GM19395 (cell line): ENCODE measurements around the gene HACL1.
A peak's percentile ranks its signal among the peaks of the same experiment; 100 is the strongest.
"Not testable (repeated sequence)": the region's sequence is repeated elsewhere in the genome, so short reads cannot be mapped to it uniquely, and the experiment has no call there.

Source experiments
- ATAC-seq: cut with Tn5 transposase; IDR thresholded peaks from one replicate; pipeline ENCODE4 v1.9.1; 2021; ENCODE audit warnings: mild to moderate bottlenecking, moderate library complexity; ENCODE audit not compliant: unreplicated experiment

The HACL1 gene

GRCh38 chr3:15630646-15631350 lies 29.4 kb upstream of the HACL1 start:
- ATAC-seq: peak; percentile 54

- ATAC-seq: peak; percentile 98
Measured at GRCh38 chr3:15629860-15630597, 28.7 kb upstream of the HACL1 start.

DNA sequence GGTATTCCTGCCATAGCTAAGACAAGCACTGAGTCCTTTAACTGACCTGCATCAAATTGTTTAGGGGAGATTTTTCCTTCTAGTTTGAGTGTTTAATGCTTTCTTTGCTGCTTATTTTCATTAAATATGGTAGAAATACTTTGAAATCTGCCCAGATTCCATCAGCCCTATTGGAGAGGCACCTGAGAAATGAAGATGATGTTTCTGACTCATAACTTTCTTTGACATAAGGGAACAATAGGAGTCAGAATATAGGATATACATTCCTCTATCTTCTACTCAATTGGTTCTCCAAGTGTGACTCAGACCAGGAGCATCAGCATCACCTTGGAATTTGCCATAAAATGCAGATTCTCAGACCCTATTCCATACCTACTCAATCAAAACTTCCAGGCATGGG lies 27.6 kb upstream of the HACL1 start:
- no peak for ATAC-seq

- ATAC-seq: no peak
Measured at GRCh38 chr3:15623535-15624440, 22.4 kb upstream of the HACL1 start.

- not testable (repeated sequence) for ATAC-seq
Measured at GRCh38 chr3:15619659-15620464, 18.5 kb upstream of the HACL1 start.

DNA sequence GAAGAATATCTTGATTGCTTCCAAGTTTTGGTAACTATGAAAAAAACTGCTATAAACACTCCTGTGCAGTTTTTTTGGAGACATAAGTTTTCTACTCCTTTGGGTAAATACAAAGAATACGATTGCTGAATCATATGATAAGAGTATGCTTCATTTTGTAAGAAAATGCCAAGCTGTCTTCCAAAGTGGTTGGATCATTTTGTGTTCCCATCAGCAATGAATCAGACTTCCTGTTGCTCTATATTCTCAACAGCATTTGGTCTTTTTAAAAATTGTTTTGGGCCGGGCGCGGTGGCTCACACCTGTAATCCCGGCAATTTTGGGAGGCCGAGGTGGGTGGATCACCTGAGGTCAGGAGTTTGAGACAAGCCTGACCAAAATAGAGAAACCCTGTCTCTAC lies 14.7 kb upstream of the HACL1 start:
- no peak for ATAC-seq

GRCh38 chr3:15614958-15615357 lies 13.6 kb upstream of the HACL1 start:
- no peak for ATAC-seq

- no peak for ATAC-seq
Measured at GRCh38 chr3:15612001-15612400, 10.6 kb upstream of the HACL1 start.

- ATAC-seq: no peak
Measured at GRCh38 chr3:15611018-15611417, 9.6 kb upstream of the HACL1 start.

GRCh38 chr3:15610082-15610759 lies 8.9 kb upstream of the HACL1 start:
- ATAC-seq: no peak

DNA sequence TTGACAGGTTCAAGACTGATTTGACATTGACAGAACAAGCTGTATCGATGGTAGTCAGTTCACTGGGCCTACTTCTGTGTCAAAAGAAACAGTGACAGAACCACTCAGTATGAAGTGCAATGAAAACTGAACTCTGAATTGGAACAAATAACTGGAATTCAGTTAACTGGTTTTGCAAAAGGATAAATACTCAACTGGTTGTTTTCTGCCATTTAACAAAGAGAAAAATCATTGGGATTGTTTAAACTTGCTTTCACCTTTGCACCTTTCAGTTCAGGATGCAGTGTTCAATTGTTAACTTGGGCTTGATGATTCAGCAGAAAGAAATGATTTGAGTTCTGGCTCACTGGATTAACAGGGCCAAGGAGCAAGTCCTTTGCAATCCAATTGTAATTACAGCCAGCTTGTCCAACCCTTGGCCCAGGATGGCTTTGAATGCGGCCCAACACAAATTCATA lies 5.1 kb upstream of the HACL1 start:
- no peak for ATAC-seq

DNA sequence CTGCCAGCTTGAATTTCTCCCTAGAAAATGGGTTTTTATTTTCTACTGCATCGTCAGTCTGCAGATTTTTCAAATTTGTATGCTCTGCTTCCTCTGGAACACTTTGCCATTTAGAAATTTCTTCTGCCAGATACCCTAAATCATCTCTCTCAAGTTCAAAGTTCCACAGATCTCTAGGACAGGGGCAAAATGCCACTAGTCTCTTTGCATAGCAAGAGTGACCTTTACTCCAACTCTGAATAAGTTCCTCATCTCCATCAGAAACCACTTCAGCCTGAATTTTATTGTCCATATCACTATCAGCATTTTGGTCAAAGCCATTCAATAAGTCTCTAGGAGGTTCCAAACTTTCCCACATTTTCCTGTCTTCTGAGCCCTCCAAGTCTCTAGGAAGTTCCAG lies 3.2 kb upstream of the HACL1 start:
- ATAC-seq: not testable (repeated sequence)

- ATAC-seq: not testable (repeated sequence)
Measured at GRCh38 chr3:15602816-15603215, 1.4 kb upstream of the HACL1 start.

DNA sequence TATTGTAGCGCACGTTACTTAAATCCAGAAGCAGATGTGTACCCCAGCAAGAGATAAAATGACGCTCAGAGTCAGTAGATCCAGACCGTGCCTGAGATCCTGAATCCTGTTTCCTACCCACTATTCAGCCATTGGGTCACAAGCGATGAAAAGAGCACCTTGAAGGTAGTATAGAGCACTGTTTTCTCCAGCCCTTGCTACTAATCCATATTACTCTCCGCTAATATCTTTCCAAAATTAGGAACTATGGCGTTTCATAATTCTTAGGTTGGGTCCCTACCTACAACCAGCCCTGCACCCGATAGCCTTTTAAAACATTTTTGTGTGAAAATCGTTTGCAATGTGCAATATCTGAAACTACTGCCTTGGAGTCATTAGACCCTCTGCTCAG lies 772 bp upstream of the HACL1 start:
- ATAC-seq: peak; percentile 29

DNA sequence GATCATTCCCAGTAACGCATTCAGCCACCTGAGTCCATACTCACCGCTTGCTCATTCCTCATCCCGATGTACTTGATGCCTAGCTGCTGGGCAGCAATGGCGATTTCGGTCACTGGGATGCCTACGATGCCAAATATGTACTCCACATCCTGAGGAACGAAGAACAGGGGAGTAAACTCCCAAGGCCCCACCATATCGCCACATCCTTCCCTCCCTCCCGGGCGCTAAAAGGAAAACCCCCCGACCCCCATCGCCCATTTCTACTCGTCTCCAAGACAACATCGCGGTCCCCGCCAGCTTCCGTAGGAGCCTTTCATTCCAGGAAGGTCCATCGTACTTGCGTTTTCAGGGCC lies 347 bp downstream of the HACL1 start:
- peak; percentile 22 for ATAC-seq

DNA sequence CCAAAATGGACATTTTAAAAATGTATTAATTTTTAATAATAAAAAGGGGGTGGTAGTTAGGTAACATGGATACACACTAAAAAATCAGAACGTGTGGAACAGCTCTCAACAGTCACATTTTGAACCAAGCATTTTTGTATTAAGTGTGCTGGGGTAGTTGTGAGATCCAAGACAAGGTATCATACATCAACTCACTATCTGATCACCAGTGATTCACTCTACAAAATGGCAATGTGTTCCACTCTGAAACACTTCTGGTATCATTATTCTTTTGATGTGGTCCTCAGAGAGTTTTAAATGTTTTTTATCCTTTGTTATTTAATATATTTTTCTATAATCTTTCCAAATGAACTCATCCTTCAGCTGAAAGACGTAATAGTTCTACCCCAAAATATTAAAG lies 5.4 kb downstream of the HACL1 start:
- no peak for ATAC-seq

GRCh38 chr3:15592968-15593367 lies 8.4 kb downstream of the HACL1 start:
- ATAC-seq: no peak

DNA sequence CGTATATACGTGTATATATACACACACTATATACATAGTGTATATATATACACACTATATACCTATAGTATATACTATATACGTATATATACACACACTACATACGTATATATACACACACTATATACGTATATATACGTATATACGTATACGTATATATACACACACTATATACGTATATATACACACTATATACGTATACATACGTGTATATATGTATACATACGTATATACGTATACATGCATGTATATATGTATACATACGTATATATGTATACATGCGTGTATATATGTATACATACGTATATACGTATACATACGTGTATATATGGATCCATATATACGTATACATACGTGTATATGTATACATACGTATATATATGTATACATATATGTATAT lies 9.4 kb downstream of the HACL1 start:
- ATAC-seq: no peak

DNA sequence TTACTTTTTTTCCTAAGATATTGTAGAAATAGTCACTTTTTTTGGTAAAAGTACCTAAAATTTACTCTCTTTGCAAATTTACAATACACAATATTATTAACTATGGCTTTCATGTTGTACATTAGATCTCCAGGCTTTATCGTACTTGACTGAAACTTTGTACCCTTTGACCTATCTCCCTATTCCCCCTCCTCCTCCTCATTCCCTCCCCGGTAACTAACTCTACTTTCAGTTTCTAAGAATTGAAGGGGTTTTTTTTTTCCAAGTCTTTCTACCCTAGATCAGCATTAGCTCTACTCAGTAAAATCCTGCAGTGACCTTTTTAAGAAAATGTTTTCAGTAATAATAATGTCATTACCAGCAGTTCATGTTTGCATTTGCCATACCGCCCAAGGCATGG lies 10.1 kb downstream of the HACL1 start:
- ATAC-seq: no peak
